ENCODE results near the gene CMSS1. TPM values are rescaled to one million over a fixed set of nuclear protein-coding genes. Genes with fewer than 3 reads are reported as not detected.

CMSS1 gene
- total RNA-seq, 1 experiment from 2014 or later, result 64.1 TPM

GRCh38 chr3:100108464-100109079 is 290.9 kb downstream of the CMSS1 start:
- Histone ChIP-seq H3K9ac (ENCODE audit: low read length) (no peak overlapping the region), H3K4me1 (ENCODE audit: control insufficient read depth in 1 of 2, insufficient read depth in 2 of 2, low read length in 2 of 2) (no peaks in the 10 kb centered on the region), H3K4me3 (replicated peaks in 1 of 2; ENCODE audit: low read depth in 1 of 2, low read length in 2 of 2) (no peak overlapping the region), H3K36me3 (ENCODE audit: control insufficient read depth in 1 of 2, insufficient read depth in 2 of 2, low read length in 2 of 2) (no peaks in the 10 kb centered on the region), H4K20me1 (ENCODE audit: insufficient read depth) (no peaks in the 10 kb centered on the region), H3K27me3 (ENCODE audit: insufficient read depth, low read length) (no peaks in the 10 kb centered on the region), H2AFZ (ENCODE audit: low read depth, low read length, poor library complexity, severe bottlenecking) (no peak overlapping the region), H3K9me2 (ENCODE audit: insufficient read depth) (no peaks in the 10 kb centered on the region), H3K79me2 (ENCODE audit: insufficient read depth, low read length) (no peaks in the 10 kb centered on the region), H3K9me3 (ENCODE audit: control insufficient read depth in 1 of 2, insufficient read depth in 1 of 2, low read depth in 1 of 2, low read length in 2 of 2) (no peaks in the 10 kb centered on the region), H3K4me2 (ENCODE audit: low read length) (no peak overlapping the region), H3K27ac (ENCODE audit: low read depth, low read length) (no peak overlapping the region)
- RAD21 ChIA-PET (ENCODE audit: low non-redundant PET in 1 of 2, low total read pairs in 2 of 2, uncharacterized antibody in 2 of 2, unreplicated experiment in 2 of 2), result no interaction called here
- intact Hi-C loops (cut with micrococcal nuclease), result no loop called here
- DNase-seq (ENCODE audit: low read depth, low spot score) (no peak), ATAC-seq (no peak)
- POLR2A ChIA-PET, result no interaction called here
- BruUV-seq (replicated peaks), result no TSS peak
- TF ChIP-seq ATF3 (IDR thresholded peaks at IDR 0.05), result no peak
- no peak for TF ChIP-seq POLR2A (IDR thresholded peaks at IDR 0.05; ENCODE audit: borderline replicate concordance, extremely low read depth, insufficient read depth, insufficient read length)
- no peak for TF ChIP-seq JUND (IDR thresholded peaks at IDR 0.05)
- TF ChIP-seq RAD21 (IDR thresholded peaks at IDR 0.05; ENCODE audit: low read depth), result no peak
- TF ChIP-seq MAX (IDR thresholded peaks at IDR 0.05), result no peak
- no peak for TF ChIP-seq CTCF (IDR thresholded peaks at IDR 0.05 in 2 of 3, conservative IDR thresholded peaks at IDR 0.05 in 1 of 3; ENCODE audit: borderline replicate concordance in 1 of 3, insufficient read depth in 1 of 3, low read depth in 2 of 3, low read length in 2 of 3)
- TF ChIP-seq ZNF274 (IDR thresholded peaks at IDR 0.05; ENCODE audit: low read depth, low read length), result no peak
- no peak for TF ChIP-seq CBX3 (IDR thresholded peaks at IDR 0.05; ENCODE audit: low read depth)
- no peak for TF ChIP-seq REST (IDR thresholded peaks at IDR 0.05; ENCODE audit: low read depth)
- TF ChIP-seq ZFX (IDR thresholded peaks at IDR 0.05), result no peak
- TF ChIP-seq EZH2phosphoT487 (IDR thresholded peaks at IDR 0.05; ENCODE audit: borderline replicate concordance), result no peak
- TF ChIP-seq ZBTB33 (IDR thresholded peaks at IDR 0.05; ENCODE audit: extremely low read depth, insufficient replicate concordance, low read length), result no peak
- TF ChIP-seq TCF7L2 (IDR thresholded peaks at IDR 0.05; ENCODE audit: borderline replicate concordance, extremely low read depth, insufficient read depth, insufficient read length), result no peak
- TF ChIP-seq EZH2 (IDR thresholded peaks at IDR 0.05), result no peak
- TF ChIP-seq POLR2AphosphoS5 (IDR thresholded peaks at IDR 0.05; ENCODE audit: low read depth, low read length), result no peak
- no peak for TF ChIP-seq CEBPB (IDR thresholded peaks at IDR 0.05; ENCODE audit: low read depth)
- no peak for TF ChIP-seq YY1 (IDR thresholded peaks at IDR 0.05; ENCODE audit: extremely low read depth, insufficient replicate concordance, low read depth, low read length)
- TF ChIP-seq FOSL1 (IDR thresholded peaks at IDR 0.05; ENCODE audit: low read depth), result no peak
- TF ChIP-seq SIN3A (IDR thresholded peaks at IDR 0.05; ENCODE audit: low read depth), result no peak
- CTCF ChIA-PET, result no interaction called here
